Measurements from ENCODE around the gene PNLDC1. TPM values are rescaled to one million over a fixed set of nuclear protein-coding genes. Genes with fewer than 3 reads are reported as not detected.

Gene PNLDC1, protein sequence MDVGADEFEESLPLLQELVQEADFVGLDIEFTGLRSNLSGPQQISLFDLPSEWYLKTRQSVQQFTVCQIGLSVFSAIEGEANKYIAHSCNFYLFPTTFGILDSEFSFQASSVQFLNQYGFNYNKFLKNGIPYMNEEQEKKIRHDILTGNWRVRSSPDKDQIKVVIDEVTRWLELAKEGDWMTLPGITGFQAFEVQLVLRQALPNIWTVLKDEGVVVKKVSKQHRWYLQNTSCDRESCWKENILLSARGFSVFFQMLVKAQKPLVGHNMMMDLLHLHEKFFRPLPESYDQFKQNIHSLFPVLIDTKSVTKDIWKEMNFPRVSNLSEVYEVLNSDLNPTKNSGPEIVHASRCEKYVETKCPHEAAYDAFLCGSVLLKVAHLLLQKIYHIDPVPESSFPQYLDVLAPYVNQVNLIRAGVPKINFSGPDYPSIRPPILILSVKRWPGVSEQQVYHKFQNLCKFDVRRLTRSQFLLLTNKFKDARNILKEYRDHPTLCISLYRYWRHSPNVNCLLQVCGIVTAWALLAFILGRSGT
- under 1 TPM in 2 of 4 donors, not detected in 2; 0.17 to 0.49 TPM for total RNA-seq
- polyA plus RNA-seq: under 1 TPM; 0.09 to 0.25 (median 0.13) TPM
- long read RNA-seq, donor 1: 0 reads
- long read RNA-seq, donor 2: 0 reads

- Histone ChIP-seq H3K4me3 (no peak within 1 kb of the TSS), H3K36me3 (ENCODE audit: insufficient read depth in 1 of 2, low read depth in 1 of 2) (peaks cover 0 to 49% of the 10 kb centered on the region in 2 donors), H3K9me3 (no peaks in the 10 kb centered on the region), H3K27ac (no peak within 1 kb of the TSS), H3K27me3 (ENCODE audit: insufficient read depth in 3 of 3, low read length in 2 of 3) (no peaks in the 10 kb centered on the region), H3K4me1 (no peaks in the 10 kb centered on the region)
- intact Hi-C loops (cut with DNase I): no loop called here
- WGBS, 3 donors: 86 to 90% (median 87%) methylated on average over 47 to 50 of the region's 50 CpGs
- ATAC-seq (no peak), DNase-seq (no peak)
- no peak for TF ChIP-seq CTCF (IDR thresholded peaks at IDR 0.05)
Observed at GRCh38 chr6:159800141-159800865, at the start of gene PNLDC1. TSS of gene PNLDC1 (plus strand) at chr6:159800276. CDS start at chr6:159800308, 32 bp downstream.

DNA sequence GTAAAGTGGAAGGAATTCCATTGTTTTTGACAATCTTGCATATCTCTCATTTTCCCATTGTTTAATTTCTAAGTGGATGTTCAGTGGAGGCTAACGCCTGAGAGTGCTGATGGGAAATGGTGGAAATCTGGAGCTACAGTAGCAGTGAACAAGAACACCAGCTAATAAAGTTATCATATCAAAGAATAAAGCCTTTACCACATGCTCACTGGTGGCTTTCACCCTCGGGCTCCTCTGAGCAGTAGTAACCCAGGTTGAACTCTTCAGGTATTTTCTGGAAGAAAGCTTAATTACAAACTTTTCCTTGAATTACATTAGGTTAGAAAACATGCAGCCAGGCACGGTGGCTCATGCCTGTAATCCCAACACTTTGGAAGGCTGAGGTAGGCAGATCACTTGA, 48.6 kb upstream of the PNLDC1 start:
- no peak for TF ChIP-seq CTCF (IDR thresholded peaks at IDR 0.05)
- Histone ChIP-seq H3K4me3 (no peak overlapping the region), H3K9me3 (no peaks in the 10 kb centered on the region), H3K27me3 (ENCODE audit: insufficient read depth in 3 of 3, low read length in 2 of 3) (no peaks in the 10 kb centered on the region), H3K27ac (no peak overlapping the region), H3K4me1 (no peaks in the 10 kb centered on the region), H3K36me3 (ENCODE audit: insufficient read depth in 1 of 2, low read depth in 1 of 2) (peaks cover 17 to 98% of the 10 kb centered on the region in 2 donors)
- WGBS, 3 donors: 70 to 80% (median 77%) methylated on average over 3 of the region's 3 CpGs
- intact Hi-C loops (cut with DNase I): loop anchor here in 1 of 2 donors (5.0 kb wide), 1 partner anchor 64 kb away; no protein-coding TSS in a partner anchor
- DNase-seq: no peak
- ATAC-seq: no peak

DNA sequence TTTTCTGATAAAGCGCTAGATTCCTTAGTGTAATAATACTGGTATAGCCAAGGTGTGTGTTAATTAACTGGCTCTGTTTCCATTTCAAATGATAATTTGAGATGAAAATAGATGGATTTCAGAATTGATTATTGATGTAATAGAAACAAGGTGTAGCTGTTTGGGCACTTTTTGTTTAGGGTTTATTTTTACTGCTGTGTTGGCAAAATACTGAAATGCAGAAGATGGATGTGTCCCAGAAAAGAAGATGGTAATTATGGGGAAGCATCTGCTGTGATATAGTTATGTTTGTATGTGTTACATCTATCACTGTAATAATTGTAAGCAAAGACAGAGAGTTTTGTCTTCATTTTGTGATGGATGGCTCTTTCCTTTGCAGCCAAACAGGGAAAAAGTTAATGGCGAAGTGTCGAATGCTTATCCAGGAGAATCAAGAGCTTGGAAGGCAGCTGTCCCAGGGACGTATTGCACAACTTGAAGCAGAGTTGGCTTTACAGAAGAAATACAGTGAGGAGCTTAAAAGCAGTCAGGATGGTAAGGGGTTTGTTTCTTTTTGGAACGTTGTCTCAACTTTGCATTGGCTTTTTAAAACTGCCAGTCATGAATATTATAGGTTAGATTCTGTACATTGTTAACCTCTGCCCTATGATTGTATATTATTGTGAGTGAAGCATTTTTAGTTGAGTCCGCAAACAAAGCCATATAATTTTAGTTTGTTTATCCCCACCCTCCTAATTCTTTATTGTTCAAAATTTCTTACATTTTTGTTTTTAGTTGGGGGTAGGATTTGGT, 46.8 kb upstream of the PNLDC1 start:
- peak in 2 of 4 donors; percentile 39 to 41 for ATAC-seq

More for the DNA sequence above, 46.8 kb upstream of the PNLDC1 start:
- no peak for TF ChIP-seq CTCF (IDR thresholded peaks at IDR 0.05)
- Histone ChIP-seq H3K27me3 (ENCODE audit: insufficient read depth in 3 of 3, low read length in 2 of 3) (no peaks in the 10 kb centered on the region), H3K27ac (peak overlapping the region; percentile 2), H3K4me1 (no peaks in the 10 kb centered on the region), H3K9me3 (no peaks in the 10 kb centered on the region), H3K36me3 (ENCODE audit: insufficient read depth in 1 of 2, low read depth in 1 of 2) (peaks cover 14 to 98% of the 10 kb centered on the region in 2 donors), H3K4me3 (no peak overlapping the region)
- DNase-seq: no peak
- 62 to 82% (median 63%) methylated on average over 6 of the region's 6 CpGs for WGBS, 3 donors
- intact Hi-C loops (cut with DNase I): loop anchor here in 1 of 2 donors (5.0 kb wide), 1 partner anchor 66 kb away; no protein-coding TSS in a partner anchor

All from psoas muscle (tissue), 8 donors.